GM18517 (cell line): ENCODE measurements around the gene YARS1.
A peak's percentile ranks its signal among the peaks of the same experiment; 100 is the strongest.

ENCODE experiments used
- ATAC-seq: cut with Tn5 transposase; IDR thresholded peaks from one replicate; pipeline ENCODE4 v1.9.1; 2021; ENCODE audit warnings: mild to moderate bottlenecking, moderate library complexity; ENCODE audit not compliant: unreplicated experiment

YARS1 gene

GRCh38 chr1:32817159-32817814 lies at the start of gene YARS1, which contains the start of gene S100PBP:
Gene YARS1 (minus strand): TSS chr1:32817358. CDS start chr1:32817244, 114 bp downstream.
Gene S100PBP (plus strand): TSS chr1:32817653. CDS start chr1:32826100, 8,447 bp downstream.
- ATAC-seq = peak; percentile 79

GRCh38 chr1:32865639-32866405 lies 48.7 kb upstream of the YARS1 start:
- ATAC-seq = no peak

- no peak for ATAC-seq
Measured at GRCh38 chr1:32864375-32865019, 47.3 kb upstream of the YARS1 start.

- no peak for ATAC-seq
Measured at GRCh38 chr1:32863881-32864245, 46.7 kb upstream of the YARS1 start.

GRCh38 chr1:32863218-32863880 lies 46.2 kb upstream of the YARS1 start:
- ATAC-seq = no peak

- ATAC-seq = no peak
Measured at GRCh38 chr1:32861904-32862695, 44.9 kb upstream of the YARS1 start.

- ATAC-seq = no peak
Measured at GRCh38 chr1:32860566-32860965, 43.4 kb upstream of the YARS1 start.

- no peak for ATAC-seq
Measured at GRCh38 chr1:32859915-32860314, 42.8 kb upstream of the YARS1 start.

- no peak for ATAC-seq
Measured at GRCh38 chr1:32858791-32859190, 41.6 kb upstream of the YARS1 start.

- no peak for ATAC-seq
Measured at GRCh38 chr1:32858136-32858535, 41.0 kb upstream of the YARS1 start.

GRCh38 chr1:32855861-32856617 lies 38.9 kb upstream of the YARS1 start:
- no peak for ATAC-seq

- ATAC-seq = no peak
Measured at GRCh38 chr1:32848354-32849063, 31.4 kb upstream of the YARS1 start.

GRCh38 chr1:32831878-32832277 lies 14.7 kb upstream of the YARS1 start:
- ATAC-seq = no peak

- ATAC-seq = no peak
Measured at GRCh38 chr1:32830092-32830852, 13.1 kb upstream of the YARS1 start.

GRCh38 chr1:32828341-32828740 lies 11.2 kb upstream of the YARS1 start:
- no peak for ATAC-seq

- no peak for ATAC-seq
Measured at GRCh38 chr1:32825181-32825580, 8.0 kb upstream of the YARS1 start.

- ATAC-seq = peak; percentile 44
Measured at GRCh38 chr1:32818804-32819541, 1.8 kb upstream of the YARS1 start.
